A549 (cell line): ENCODE data around the gene RAB30. TPM values are rescaled to one million over a fixed set of nuclear protein-coding genes. Genes with fewer than 3 reads are reported as not detected.
A peak's percentile ranks its signal among the peaks of the same experiment; 100 is the strongest.

Experiments used
- ATAC-seq, 2 experiments: fragments of 200-7000 bp in 1 of 2; fragments of >200 bp in 1 of 2; cut with Nextera tagmentation in 1 of 2; cut with Tn5 transposase in 1 of 2; 3 replicates each; pipeline versions ENCODE4 v1.8.0 to v1.9.1; 2018 to 2020; ENCODE audit warnings: mild to moderate bottlenecking in 1 of 2, moderate library complexity in 1 of 2
- CTCF ChIA-PET: fragments of 300-600 bp; sonication (Branson Sonifier 250); formaldehyde crosslinking; extraction: SDS; loops from one replicate; lab custom pipeline; 2021; ENCODE audit warnings: antibody characterized with exemption, inconsistent platforms; lab: Yijun Ruan, JAX
- POLR2A ChIA-PET: fragments of 350-600 bp; formaldehyde crosslinking; extraction: SDS; loops from one replicate; lab custom pipeline; 2021; ENCODE audit warnings: antibody characterized with exemption, inconsistent platforms; lab: Yijun Ruan, JAX
- DNase-seq, 2 experiments: peaks; one replicate each; pipeline versions ENCODE4 v3.0.0 to v3.0.0-alpha.2; 2011 to 2016; ENCODE audit warnings: low read depth in 1 of 2, low spot score in 1 of 2
- FAIRE-seq: peaks from 2 replicates; lab custom pipeline; 2011; peaks lifted over from hg19 to GRCh38; lab: Jason Lieb, UNC
- H3K27ac ChIP-seq, 2 experiments: fragments of >200 bp; sonication (Bioruptor Twin); formaldehyde crosslinking; 3 replicates each; pipeline ENCODE4 v1.5.1; 2016 to 2017
- H3K4me1 ChIP-seq: fragments of >200 bp; sonication (Bioruptor Twin); formaldehyde crosslinking; 3 replicates; pipeline ENCODE4 v1.6.1; 2016
- H3K4me2 ChIP-seq: fragments of >200 bp; sonication (Bioruptor Twin); formaldehyde crosslinking; 3 replicates; pipeline ENCODE4 v1.6.1; 2016
- H3K4me3 ChIP-seq: fragments of >200 bp; sonication (Bioruptor Twin); formaldehyde crosslinking; 3 replicates; pipeline ENCODE4 v1.5.1; 2016
- H3K9me3 ChIP-seq: fragments of >200 bp; sonication (Bioruptor Twin); formaldehyde crosslinking; 3 replicates; pipeline ENCODE4 v1.6.1; 2016
- ATOH8 ChIP-seq: fragments of 250-450 bp; sonication (Bioruptor Pico); IDR thresholded peaks from 2 replicates; pipeline ENCODE4 v1.5.0; 2020; ENCODE audit warnings: low read depth, mild to moderate bottlenecking, moderate library complexity
- CBX2 ChIP-seq: fragments of 200-600 bp; sonication (generic); IDR thresholded peaks from 2 replicates; pipeline ENCODE4 v1.6.1; 2016; ENCODE audit warnings: low read depth, mild to moderate bottlenecking, borderline replicate concordance
- CBX8 ChIP-seq: fragments of 200-600 bp; sonication (generic); IDR thresholded peaks from 2 replicates; pipeline ENCODE4 v1.6.1; 2016
- CEBPB ChIP-seq, 2 experiments: fragments of >200 bp in 1 of 2; sonication (Bioruptor Twin) in 1 of 2; formaldehyde crosslinking in 1 of 2; IDR thresholded peaks; 2 replicates each; pipeline ENCODE4 v1.6.1; 2012 to 2016
- CHD2 ChIP-seq: fragments of 150-350 bp; IDR thresholded peaks from 2 replicates; pipeline ENCODE4 v1.6.1; 2014; ENCODE audit warnings: low read length; ENCODE audit not compliant: partially characterized antibody
- E2F6 ChIP-seq: IDR thresholded peaks from 2 replicates; pipeline ENCODE4 v1.6.1; 2012; ENCODE audit warnings: low read depth, borderline replicate concordance
- EHF ChIP-seq: fragments of 250-450 bp; sonication (Bioruptor Pico); IDR thresholded peaks from 2 replicates; pipeline ENCODE4 v1.5.0; 2020; ENCODE audit warnings: mild to moderate bottlenecking
- EHMT2 ChIP-seq: fragments of 200-600 bp; sonication (generic); IDR thresholded peaks from 2 replicates; pipeline ENCODE4 v1.6.1; 2016; ENCODE audit warnings: antibody characterized with exemption, low read depth, mild to moderate bottlenecking, moderate library complexity
- ESRRA ChIP-seq: fragments of 150-350 bp; IDR thresholded peaks from 2 replicates; pipeline ENCODE4 v1.6.1; 2014; ENCODE audit warnings: mild to moderate bottlenecking, low read length, borderline replicate concordance
- FOSL2 ChIP-seq, 2 experiments: fragments of 450-650 bp in 1 of 2; fragments of >200 bp in 1 of 2; sonication (Bioruptor Twin) in 1 of 2; formaldehyde crosslinking; IDR thresholded peaks; 2 replicates each; pipeline versions ENCODE4 v1.5.0 to v1.6.1; 2016 to 2020; ENCODE audit warnings: mild to moderate bottlenecking in 1 of 2, moderate library complexity in 1 of 2
- FOXS1 ChIP-seq: fragments of 250-450 bp; sonication (Bioruptor Pico); IDR thresholded peaks from 2 replicates; pipeline ENCODE4 v1.5.0; 2020; ENCODE audit warnings: mild to moderate bottlenecking, moderate library complexity
- HDAC2 ChIP-seq: fragments of 200-600 bp; sonication (generic); IDR thresholded peaks from 2 replicates; pipeline ENCODE4 v1.6.1; 2016
- HES2 ChIP-seq: fragments of >200 bp; sonication (Bioruptor Twin); formaldehyde crosslinking; IDR thresholded peaks from 2 replicates; pipeline ENCODE4 v1.6.1; 2016
- HMGXB4 ChIP-seq: fragments of 250-450 bp; sonication (Bioruptor Pico); IDR thresholded peaks from 2 replicates; pipeline ENCODE4 v1.5.0; 2021; ENCODE audit warnings: mild to moderate bottlenecking, moderate library complexity, borderline replicate concordance
- HOXA7 ChIP-seq: fragments of 250-450 bp; sonication (Bioruptor Pico); IDR thresholded peaks from 2 replicates; pipeline ENCODE4 v1.5.0; 2020; ENCODE audit warnings: mild to moderate bottlenecking, moderate library complexity
- HOXB13 ChIP-seq: fragments of 250-450 bp; sonication (Bioruptor Pico); IDR thresholded peaks from 2 replicates; pipeline ENCODE4 v1.5.0; 2020; ENCODE audit warnings: low read depth, mild to moderate bottlenecking, moderate library complexity
- JUN ChIP-seq, 2 experiments: fragments of >200 bp; sonication (Bioruptor Twin); formaldehyde crosslinking; IDR thresholded peaks; 2 replicates in 1 of 2; 3 replicates in 1 of 2; pipeline ENCODE4 v1.6.1; 2016 to 2017
- JUNB ChIP-seq: fragments of >200 bp; sonication (Bioruptor Twin); formaldehyde crosslinking; IDR thresholded peaks from 2 replicates; pipeline ENCODE4 v1.6.1; 2016
- KDM1A ChIP-seq: fragments of 200-600 bp; sonication (generic); IDR thresholded peaks from 2 replicates; pipeline ENCODE4 v1.6.1; 2016; ENCODE audit warnings: low read depth, mild to moderate bottlenecking
- KDM5A ChIP-seq: fragments of 200-600 bp; sonication (generic); IDR thresholded peaks from 2 replicates; pipeline ENCODE4 v1.6.1; 2016; ENCODE audit warnings: antibody characterized with exemption, mild to moderate bottlenecking
- NPAS2 ChIP-seq: fragments of 250-450 bp; sonication (Bioruptor Pico); IDR thresholded peaks from 2 replicates; pipeline ENCODE4 v1.8.0; 2022; ENCODE audit warnings: mild to moderate bottlenecking, moderate library complexity, borderline replicate concordance
- NR3C1 ChIP-seq: fragments of >200 bp; sonication (Bioruptor Twin); formaldehyde crosslinking; IDR thresholded peaks from 3 replicates; pipeline ENCODE4 v1.6.1; 2017
- PBX3 ChIP-seq: IDR thresholded peaks from 2 replicates; pipeline ENCODE4 v1.6.1; 2012
- PHF8 ChIP-seq: fragments of 200-600 bp; sonication (generic); IDR thresholded peaks from 2 replicates; pipeline ENCODE4 v1.6.1; 2016; ENCODE audit warnings: low read depth, mild to moderate bottlenecking, antibody characterized with exemption, moderate library complexity, borderline replicate concordance
- POLR2A ChIP-seq: IDR thresholded peaks from 2 replicates; pipeline ENCODE4 v1.6.1; 2012; ENCODE audit warnings: mild to moderate bottlenecking, low read length
- RAD21 ChIP-seq, 2 experiments: fragments of >200 bp in 1 of 2; sonication (Bioruptor Twin) in 1 of 2; formaldehyde crosslinking in 1 of 2; IDR thresholded peaks in 1 of 2; conservative IDR thresholded peaks in 1 of 2; 2 replicates in 1 of 2; 3 replicates in 1 of 2; pipeline ENCODE4 v1.6.1; 2012 to 2018; ENCODE audit warnings: inconsistent platforms in 1 of 2
- RARB ChIP-seq: fragments of 250-450 bp; sonication (Bioruptor Pico); IDR thresholded peaks from 2 replicates; pipeline ENCODE4 v1.8.0; 2021; ENCODE audit warnings: mild to moderate bottlenecking, moderate library complexity
- RFX5 ChIP-seq: fragments of 450-650 bp; IDR thresholded peaks from 2 replicates; pipeline ENCODE4 v1.7.1; 2014; ENCODE audit warnings: antibody characterized with exemption, mild to moderate bottlenecking, moderate library complexity
- TP53 ChIP-seq: fragments of 250-450 bp; sonication (Bioruptor Pico); IDR thresholded peaks from 2 replicates; pipeline ENCODE4 v1.5.0; 2021; ENCODE audit warnings: mild to moderate bottlenecking, moderate library complexity
- ZFP36 ChIP-seq: fragments of 450-650 bp; IDR thresholded peaks from 2 replicates; pipeline ENCODE4 v1.6.1; 2014; ENCODE audit warnings: borderline replicate concordance; ENCODE audit not compliant: partially characterized antibody
- ZNF302 ChIP-seq: fragments of 250-450 bp; sonication (Bioruptor Pico); IDR thresholded peaks from 2 replicates; pipeline ENCODE4 v1.9.0; 2021; ENCODE audit warnings: inconsistent platforms, mild to moderate bottlenecking, moderate library complexity
- WGBS: methylation state at CpG from one replicate; pipeline ENCODE4 v1.1.6; 2017; ENCODE audit errors: missing lambda C conversion rate; 5-methylcytosine and 5-hydroxymethylcytosine counted together
- polyA plus RNA-seq, 4 experiments: library from polyadenylated mRNA; depleted of rRNA in 3 of 4; stranded (reverse); fragments of >200 nt; fragmentation: RNase III in 1 of 4; extraction: RNeasy Plus Mini Kit Qiagen cat#74134 plus additional on column Dnase treatment in 1 of 4; gene quantifications; 2 replicates in 3 of 4; 3 replicates in 1 of 4; pipeline ENCODE4 v1.2.3, GENCODE V29; 2011 to 2017

RAB30 gene
- polyA plus RNA-seq, 2 of the 4 experiments (the other 2 are of a cell fraction): 4.2 to 6.2 TPM

GRCh38 chr11:83116015-83116641 lies 44.4 kb upstream of the RAB30 start:
- FAIRE-seq (no peak), DNase-seq (no peak), ATAC-seq (no peak)
- Histone ChIP-seq H3K9me3 (no peaks in the 10 kb centered on the region), H3K27ac (no peak overlapping the region), H3K4me2 (no peak overlapping the region), H3K4me3 (no peak overlapping the region), H3K4me1 (no peaks in the 10 kb centered on the region)
- WGBS: 76% methylated on average over 3 of the region's 3 CpGs
- POLR2A ChIA-PET: interaction anchor here (0.6 kb wide), 1 partner anchor 65 kb away, joined by 4 read pairs; no protein-coding TSS in a partner anchor
- TF ChIP-seq KDM1A: no peak
- no peak for TF ChIP-seq TP53
- no peak for TF ChIP-seq NR3C1
- no peak for TF ChIP-seq HMGXB4 (CRISPR knock-in tag)
- TF ChIP-seq JUNB: no peak
- no peak for TF ChIP-seq CBX8
- TF ChIP-seq NPAS2 (CRISPR knock-in tag): no peak
- TF ChIP-seq EHF: no peak
- TF ChIP-seq ZFP36: no peak
- TF ChIP-seq ZNF302 (CRISPR knock-in tag): no peak
- TF ChIP-seq E2F6: no peak
- no peak for TF ChIP-seq RFX5
- no peak for TF ChIP-seq CEBPB (IDR thresholded peaks at IDR 0.05)
- CTCF ChIA-PET: interaction anchor here (0.6 to 1.3 kb wide), 3 partner anchors 17 to 674 kb away, joined by 3 to 5 read pairs (median 4); no protein-coding TSS in a partner anchor

GRCh38 chr11:83115551-83115950 lies 43.9 kb upstream of the RAB30 start:
- TF ChIP-seq PBX3: no peak
- no peak for TF ChIP-seq ESRRA
- TF ChIP-seq EHMT2: no peak
- TF ChIP-seq HDAC2: no peak
- TF ChIP-seq CHD2: no peak
- TF ChIP-seq ATOH8 (CRISPR knock-in tag): no peak
- TF ChIP-seq KDM5A: no peak
- TF ChIP-seq HOXB13 (CRISPR knock-in tag): no peak
- no peak for TF ChIP-seq E2F6
- no peak for TF ChIP-seq FOXS1
- TF ChIP-seq PHF8: no peak
- no peak for TF ChIP-seq RARB (CRISPR knock-in tag)
- TF ChIP-seq CBX2: no peak
- TF ChIP-seq JUN (IDR thresholded peaks at IDR 0.05): no peak
- no peak for TF ChIP-seq POLR2A
- TF ChIP-seq RAD21 (conservative IDR thresholded peaks at IDR 0.05 in 1 of 2, IDR thresholded peaks at IDR 0.05 in 1 of 2): no peak
- no peak for TF ChIP-seq FOSL2 (IDR thresholded peaks at IDR 0.05)
- TF ChIP-seq FOSL2 (CRISPR knock-in tag; IDR thresholded peaks at IDR 0.05): no peak
- TF ChIP-seq ZFP36: no peak
- TF ChIP-seq HES2: no peak
- TF ChIP-seq HOXA7: no peak
- WGBS: 76% methylated on average over 5 of the region's 5 CpGs
- ATAC-seq (peak in 1 of 2 experiments; percentile 21; a peak in 2 of 6 replicates), FAIRE-seq (no peak), DNase-seq (no peak)
- Histone ChIP-seq H3K27ac (no peak overlapping the region), H3K9me3 (no peaks in the 10 kb centered on the region), H3K4me3 (no peak overlapping the region), H3K4me1 (no peaks in the 10 kb centered on the region), H3K4me2 (no peak overlapping the region)
- POLR2A ChIA-PET: interaction anchor here (0.6 kb wide), 1 partner anchor 66 kb away, joined by 4 read pairs; no protein-coding TSS in a partner anchor
- CTCF ChIA-PET: interaction anchor here (0.7 to 1.3 kb wide), 2 partner anchors 16 to 29 kb away, joined by 4 to 5 read pairs; no protein-coding TSS in a partner anchor
